Spleen (tissue), 7 donors: ENCODE data around the gene NAA80.
"Not testable (repeated sequence)": the region's sequence is repeated elsewhere in the genome, so short reads cannot be mapped to it uniquely, and the experiment has no call there.

Experiments
- CTCF ChIP-seq, 11 experiments: fragments of 200-600 bp in 7 of 11; fragments of 450-650 bp in 4 of 11; sonication (generic) in 4 of 11; IDR thresholded peaks in 8 of 11; conservative IDR thresholded peaks in 3 of 11; 1 replicate in 7 of 11; 2 replicates in 4 of 11; pipeline versions ENCODE4 v1.4.0 to v1.8.0; 2016 to 2021; ENCODE audit warnings: antibody characterized with exemption in 11 of 11, inconsistent platforms in 4 of 11, mild to moderate bottlenecking in 1 of 11
- POLR2A ChIP-seq, 3 donors: fragments of 450-650 bp; IDR thresholded peaks; one replicate each; pipeline ENCODE4 v1.5.1; 2017; ENCODE audit warnings: antibody characterized with exemption in 3 of 3, mild to moderate bottlenecking in 1 of 3
- POLR2AphosphoS5 ChIP-seq, 3 donors: sonication (generic); formaldehyde crosslinking; IDR thresholded peaks; one replicate each; pipeline ENCODE4 v1.5.1; 2017; ENCODE audit warnings: antibody characterized with exemption in 3 of 3
- donor health status: DM: no; HTN: no; CAD: no; lungs with moderate emphysema.
- donor health status: DM: no; HTN: no; CAD: no.
- donor health status: DM: no; HTN: no; CAD: no.

- TF ChIP-seq POLR2A (IDR thresholded peaks at IDR 0.05); CTCF (IDR thresholded peaks at IDR 0.05 in 8 of 11, conservative IDR thresholded peaks at IDR 0.05 in 3 of 11); POLR2AphosphoS5 (IDR thresholded peaks at IDR 0.05): not testable (repeated sequence)
Measured at GRCh38 chr3:50284121-50284520, 15.1 kb downstream of the NAA80 start.
